ENCODE results near the gene PPP6R2.

The PPP6R2 gene

GRCh38 chr22:50463188-50463900, 120.2 kb downstream of the PPP6R2 start:
- Mint-ChIP-seq H3K27me3 (no peaks in the 10 kb centered on the region), H3K4me3 (no peak overlapping the region), H3K27ac (no peak overlapping the region), H3K9me3 (no peaks in the 10 kb centered on the region), H3K36me3 (peaks cover 3% of the 10 kb centered on the region), H3K4me1 (peaks cover 5% of the 10 kb centered on the region)

DNA sequence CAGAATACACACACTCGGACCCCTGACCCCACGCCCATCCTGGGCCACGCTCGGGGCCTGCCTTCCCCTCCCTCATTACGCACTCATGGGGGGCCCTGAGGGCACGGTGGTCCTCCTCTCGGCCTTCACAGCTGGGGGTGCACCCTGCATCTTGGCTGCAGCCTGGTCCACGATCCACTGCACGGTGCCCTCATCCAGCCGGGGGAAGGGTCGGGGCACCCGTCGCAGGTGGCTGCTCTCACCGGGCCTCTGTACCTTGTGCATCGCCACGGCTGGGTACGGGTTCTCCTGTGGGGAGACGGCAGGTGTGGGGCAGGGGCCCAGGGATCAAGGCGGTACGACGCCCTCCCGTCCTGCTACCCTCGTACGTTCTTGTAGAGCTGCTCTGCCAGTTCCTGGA, 121.3 kb downstream of the PPP6R2 start:
- H3K9me3 Mint-ChIP-seq, result no peaks in the 10 kb centered on the region
- peaks cover 3% of the 10 kb centered on the region for H3K36me3 Mint-ChIP-seq

DNA sequence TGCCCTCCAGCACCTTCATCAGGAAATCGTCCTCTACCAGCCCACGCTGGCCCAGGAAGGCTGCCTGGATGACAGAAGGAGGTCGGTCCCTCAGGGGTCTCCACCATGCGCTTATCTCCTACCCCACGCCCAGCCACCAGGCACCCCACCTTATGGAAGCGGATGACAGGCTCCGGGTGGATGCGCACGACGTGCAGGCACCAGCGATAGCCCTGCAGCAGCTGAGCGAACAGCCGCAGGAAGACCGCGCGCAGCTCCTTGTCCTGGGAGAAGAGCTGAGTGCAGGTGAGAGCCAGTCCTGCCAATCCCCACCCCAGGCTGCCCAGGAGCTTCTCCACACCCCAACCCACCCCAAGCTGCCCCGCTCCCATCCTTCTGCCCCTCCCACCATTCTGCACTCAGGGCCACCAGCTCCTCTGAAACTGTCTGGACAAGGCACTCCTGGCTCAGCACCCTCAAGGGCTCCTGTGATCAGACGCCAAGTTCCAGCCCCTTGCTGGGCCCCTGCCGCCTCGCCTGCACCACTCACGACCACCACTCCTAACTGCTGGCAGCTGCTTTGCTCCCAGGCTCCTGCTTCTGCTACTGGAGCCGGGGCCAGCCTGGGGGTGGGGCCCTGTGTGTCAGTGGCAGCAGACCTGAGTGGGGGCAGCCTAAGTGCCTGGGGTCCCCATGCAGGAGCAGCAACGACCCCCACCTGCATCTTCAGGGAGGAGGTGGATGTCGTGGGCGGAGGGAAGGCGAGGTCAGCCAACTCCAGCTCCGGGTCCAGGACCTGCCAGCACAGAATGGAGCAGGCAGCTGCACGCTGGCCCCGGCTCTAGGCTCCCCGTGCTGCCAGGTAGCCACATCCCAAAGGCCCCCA, 122.2 kb downstream of the PPP6R2 start:
- H3K27ac Mint-ChIP-seq, result no peak overlapping the region
- peaks cover 20% of the 10 kb centered on the region for H3K4me1 Mint-ChIP-seq
- H3K9me3 Mint-ChIP-seq, result no peaks in the 10 kb centered on the region
- no peaks in the 10 kb centered on the region for H3K27me3 Mint-ChIP-seq
- H3K36me3 Mint-ChIP-seq, result peaks cover 3% of the 10 kb centered on the region
- H3K4me3 Mint-ChIP-seq, result no peak overlapping the region

More for the DNA sequence above, 121.3 kb downstream of the PPP6R2 start:
- Mint-ChIP-seq H3K27ac (no peak overlapping the region), H3K4me1 (peaks cover 12% of the 10 kb centered on the region), H3K4me3 (no peak overlapping the region), H3K27me3 (no peaks in the 10 kb centered on the region)

GRCh38 chr22:50467341-50467740, 124.2 kb downstream of the PPP6R2 start:
- peaks cover 3% of the 10 kb centered on the region for H3K36me3 Mint-ChIP-seq
- no peak overlapping the region for H3K27ac Mint-ChIP-seq
- peaks cover 39% of the 10 kb centered on the region for H3K4me1 Mint-ChIP-seq
- no peaks in the 10 kb centered on the region for H3K27me3 Mint-ChIP-seq
- H3K9me3 Mint-ChIP-seq, result no peaks in the 10 kb centered on the region
- H3K4me3 Mint-ChIP-seq, result no peak overlapping the region

DNA sequence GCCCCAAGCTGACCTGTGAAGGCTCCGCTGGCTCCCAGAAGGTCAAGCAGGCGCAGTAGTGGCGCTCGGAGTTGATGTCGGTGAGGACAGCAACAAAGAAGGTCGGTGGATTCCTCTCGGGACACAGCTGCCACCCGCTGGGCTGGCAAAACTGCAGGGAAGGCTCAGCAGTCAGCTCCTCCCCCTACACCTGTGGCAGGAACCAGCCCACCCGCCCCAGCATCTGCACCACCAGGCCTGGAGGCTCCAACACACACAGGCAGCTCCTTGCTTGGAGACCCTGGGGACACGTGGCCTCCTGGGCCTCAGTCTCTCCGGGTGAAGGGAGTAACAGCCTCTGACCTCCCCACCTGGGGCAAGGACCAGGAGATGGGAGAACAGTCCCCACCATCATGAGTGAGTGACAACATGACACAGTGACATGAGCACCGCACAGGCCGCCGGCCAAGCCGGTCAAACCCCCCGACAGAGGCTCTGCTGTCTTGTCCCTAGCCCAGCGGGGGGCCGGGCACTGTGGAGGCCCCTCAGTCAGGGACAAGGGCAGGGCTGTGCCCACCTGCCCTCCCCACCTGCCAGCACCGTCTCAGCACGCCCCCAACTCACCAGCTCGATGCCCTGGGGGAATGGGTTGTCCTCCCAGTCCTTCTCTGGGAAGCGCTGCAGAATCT, 124.8 kb downstream of the PPP6R2 start:
- Mint-ChIP-seq H3K36me3 (peaks cover 3% of the 10 kb centered on the region), H3K9me3 (no peaks in the 10 kb centered on the region), H3K4me1 (peaks cover 45% of the 10 kb centered on the region), H3K27me3 (no peaks in the 10 kb centered on the region), H3K27ac (no peak overlapping the region), H3K4me3 (no peak overlapping the region)

DNA sequence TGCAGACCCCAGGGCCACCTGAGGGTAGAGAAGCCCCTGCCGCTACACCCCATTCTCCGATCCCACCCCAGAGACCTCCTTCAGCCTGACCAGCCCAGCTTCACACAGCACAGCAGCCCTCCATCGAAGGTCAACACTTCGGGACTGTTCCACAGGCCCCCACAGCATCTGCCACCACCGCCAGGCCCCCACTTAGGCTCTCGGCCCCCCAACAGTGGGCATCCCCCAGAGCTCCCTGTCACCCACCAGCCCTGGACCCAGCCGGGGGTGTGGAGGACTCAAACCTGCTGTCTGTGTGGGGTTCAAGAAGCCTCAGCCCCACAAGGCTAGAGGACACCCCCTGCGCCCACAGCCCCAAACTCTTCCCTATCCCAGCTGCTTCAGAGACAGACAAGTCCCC, 125.5 kb downstream of the PPP6R2 start:
- H3K4me3 Mint-ChIP-seq, result peak overlapping the region; percentile 26

DNA sequence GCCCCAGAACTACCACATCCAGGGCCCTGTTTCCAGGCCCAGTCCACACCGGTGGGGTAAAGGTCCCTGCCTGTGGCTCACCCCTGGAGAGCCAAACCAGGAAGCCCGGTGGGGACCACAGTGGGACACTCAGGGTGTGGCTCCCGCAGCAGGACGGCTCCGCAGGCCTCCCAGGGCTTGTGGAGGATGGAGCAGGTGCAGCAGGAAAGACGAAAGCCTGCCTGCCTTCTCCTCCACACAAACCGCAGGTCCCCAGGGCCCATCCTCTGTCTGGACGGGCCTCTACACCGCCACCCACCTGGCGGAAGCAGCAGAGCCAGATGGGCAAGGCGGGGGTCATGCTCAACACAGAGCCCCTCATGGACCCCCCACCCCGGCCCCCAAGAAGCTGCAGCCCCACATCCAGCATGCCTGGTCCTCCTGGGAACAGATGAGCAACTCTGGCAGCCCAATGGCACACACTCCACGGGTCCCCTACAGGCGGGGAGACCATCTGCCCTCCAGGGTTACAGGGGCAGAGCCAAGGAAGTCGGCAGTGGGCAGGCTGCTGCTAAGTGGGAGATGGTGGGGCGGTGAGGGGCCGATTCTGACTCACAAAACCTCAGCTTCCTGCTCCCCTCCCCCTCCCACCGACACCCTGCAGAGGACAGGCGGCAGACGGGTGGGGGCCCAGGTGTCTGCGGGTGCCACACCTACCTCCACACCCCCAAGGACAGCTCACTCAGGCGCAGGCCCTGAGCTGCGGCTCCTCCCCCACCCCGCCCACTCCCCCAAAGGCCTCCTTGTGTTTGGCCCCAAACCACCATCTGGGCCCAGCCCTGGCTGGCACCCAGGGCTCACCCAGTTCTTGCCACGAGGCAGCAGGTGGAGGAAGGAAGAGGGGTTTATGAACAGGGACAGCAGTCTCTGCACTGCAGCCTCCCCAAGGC, 126.5 kb downstream of the PPP6R2 start:
- peaks cover 58% of the 10 kb centered on the region for H3K4me1 Mint-ChIP-seq
- H3K27ac Mint-ChIP-seq, result peak overlapping the region; percentile 85
- no peaks in the 10 kb centered on the region for H3K27me3 Mint-ChIP-seq
- peak overlapping the region; percentile 74 for H3K4me3 Mint-ChIP-seq
- H3K9me3 Mint-ChIP-seq, result no peaks in the 10 kb centered on the region
- peaks cover 6% of the 10 kb centered on the region for H3K36me3 Mint-ChIP-seq

More for the DNA sequence above, 125.5 kb downstream of the PPP6R2 start:
- Mint-ChIP-seq H3K4me1 (peaks cover 52% of the 10 kb centered on the region), H3K27ac (peak overlapping the region; percentile 68), H3K36me3 (peaks cover 6% of the 10 kb centered on the region), H3K27me3 (no peaks in the 10 kb centered on the region), H3K9me3 (no peaks in the 10 kb centered on the region)

DNA sequence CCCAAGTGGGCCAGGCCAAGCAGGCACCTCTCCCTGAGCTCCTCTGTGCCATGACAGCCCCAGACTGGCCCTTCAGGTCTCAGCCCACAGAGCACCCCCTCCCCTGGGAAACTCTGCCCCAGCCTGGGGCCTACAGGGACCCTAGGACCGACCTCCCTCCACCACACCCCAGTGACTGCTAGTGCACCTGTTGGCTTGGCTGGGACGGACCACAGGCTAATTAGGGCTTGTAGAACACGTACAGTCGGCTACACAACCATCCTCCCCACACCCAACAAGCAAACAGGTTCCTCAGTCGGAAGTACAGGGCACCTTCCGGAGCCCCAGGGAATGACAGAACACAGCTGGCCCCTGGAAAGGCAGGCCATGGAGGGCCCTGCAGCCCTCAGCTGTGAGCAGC, 127.4 kb downstream of the PPP6R2 start:
- Mint-ChIP-seq H3K4me1 (peaks cover 62% of the 10 kb centered on the region), H3K36me3 (peaks cover 6% of the 10 kb centered on the region), H3K27me3 (no peaks in the 10 kb centered on the region), H3K4me3 (peak overlapping the region; percentile 74), H3K9me3 (no peaks in the 10 kb centered on the region), H3K27ac (peak overlapping the region; percentile 85)

- Mint-ChIP-seq H3K4me1 (peaks cover 64% of the 10 kb centered on the region), H3K27me3 (no peaks in the 10 kb centered on the region), H3K36me3 (peaks cover 6% of the 10 kb centered on the region), H3K27ac (peak overlapping the region; percentile 85), H3K9me3 (no peaks in the 10 kb centered on the region), H3K4me3 (peak overlapping the region; percentile 74)
Measured at GRCh38 chr22:50471197-50471847, 128.2 kb downstream of the PPP6R2 start.

GRCh38 chr22:50471962-50472361, 128.8 kb downstream of the PPP6R2 start:
- Mint-ChIP-seq H3K36me3 (peaks cover 2% of the 10 kb centered on the region), H3K9me3 (no peaks in the 10 kb centered on the region), H3K27me3 (no peaks in the 10 kb centered on the region), H3K27ac (peak overlapping the region; percentile 65), H3K4me1 (peaks cover 60% of the 10 kb centered on the region), H3K4me3 (peak overlapping the region; percentile 92)

- Mint-ChIP-seq H3K4me3 (peak overlapping the region; percentile 92), H3K27ac (peak overlapping the region; percentile 95), H3K4me1 (peaks cover 60% of the 10 kb centered on the region), H3K27me3 (no peaks in the 10 kb centered on the region), H3K36me3 (peaks cover 2% of the 10 kb centered on the region), H3K9me3 (no peaks in the 10 kb centered on the region)
Measured at GRCh38 chr22:50473088-50473487, 130.0 kb downstream of the PPP6R2 start.

- Mint-ChIP-seq H3K27me3 (no peaks in the 10 kb centered on the region), H3K4me3 (peak overlapping the region; percentile 92), H3K4me1 (peaks cover 52% of the 10 kb centered on the region), H3K27ac (peak overlapping the region; percentile 95), H3K9me3 (no peaks in the 10 kb centered on the region), H3K36me3 (peaks cover 2% of the 10 kb centered on the region)
Measured at GRCh38 chr22:50473855-50474671, 130.9 kb downstream of the PPP6R2 start.

- no peaks in the 10 kb centered on the region for H3K9me3 Mint-ChIP-seq
- H3K27me3 Mint-ChIP-seq, result no peaks in the 10 kb centered on the region
- peak within 1 kb of the TSS; percentile 92 for H3K4me3 Mint-ChIP-seq
- peak within 1 kb of the TSS; percentile 95 for H3K27ac Mint-ChIP-seq
- peaks cover 47% of the 10 kb centered on the region for H3K4me1 Mint-ChIP-seq
- H3K36me3 Mint-ChIP-seq, result peaks cover 2% of the 10 kb centered on the region
Measured at GRCh38 chr22:50474710-50475651, 131.9 kb downstream of the PPP6R2 start, which contains the start of gene SBF1. TSS of gene SBF1 (minus strand) at chr22:50475035. CDS start at chr22:50474840, 195 bp downstream.

Measured in activated naive CD4-positive, alpha-beta T cell treated with anti-CD3 and anti-CD28 coated beads, Interleukin-2, amount 50 U/mL, for 24 hours (primary cell).